Right kidney (tissue), 1 donor: ENCODE data around the gene HDAC5.

Experiments used
- DNase-seq: peaks from one replicate; pipeline ENCODE4 v3.0.0-alpha.2; 2016

HDAC5 gene

DNA sequence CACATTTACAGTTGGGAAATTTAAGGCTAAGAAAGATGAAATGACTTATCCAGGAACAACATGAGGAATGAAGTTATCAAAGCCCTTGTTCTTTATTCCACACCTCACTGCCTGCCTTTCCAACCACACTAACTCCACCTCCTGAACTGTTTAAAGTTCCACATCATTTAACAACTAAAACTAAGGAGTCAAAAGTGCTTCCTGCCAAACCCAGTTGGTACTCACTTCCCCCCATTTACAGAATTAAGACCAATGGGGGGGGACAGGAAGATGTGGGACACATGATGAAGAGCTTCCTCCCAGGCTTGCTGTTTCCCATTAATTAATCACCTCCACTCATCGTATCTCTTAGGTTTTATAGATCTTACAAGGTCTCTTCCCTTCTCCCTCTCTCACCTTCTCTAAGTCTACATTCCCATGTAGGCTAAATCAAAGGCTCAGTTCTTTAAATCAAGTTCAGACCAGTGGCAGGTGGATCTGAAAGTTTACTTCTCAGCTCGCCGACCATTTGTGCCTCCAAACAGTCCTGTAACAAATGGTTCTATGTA, 89.5 kb downstream of the HDAC5 start:
- no peak for DNase-seq

DNA sequence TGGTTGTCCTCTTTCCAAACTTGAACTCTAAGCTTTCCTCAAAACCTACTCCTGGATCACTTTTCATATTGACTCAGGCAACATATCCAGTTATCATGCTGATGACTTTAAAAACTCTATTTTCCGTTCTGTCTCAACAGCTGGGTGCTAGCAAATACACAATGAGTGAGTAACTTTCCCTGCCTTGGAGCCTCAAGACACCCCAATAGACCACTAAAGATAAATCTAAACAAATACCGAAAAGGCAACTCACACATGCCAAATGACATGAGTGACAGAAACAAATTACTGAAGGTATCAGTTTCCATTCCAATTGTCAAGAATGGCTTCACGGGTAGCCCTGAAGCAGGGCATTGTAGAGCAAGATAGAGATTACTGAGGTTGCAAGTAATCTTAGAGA, 93.0 kb downstream of the HDAC5 start:
- no peak for DNase-seq

DNA sequence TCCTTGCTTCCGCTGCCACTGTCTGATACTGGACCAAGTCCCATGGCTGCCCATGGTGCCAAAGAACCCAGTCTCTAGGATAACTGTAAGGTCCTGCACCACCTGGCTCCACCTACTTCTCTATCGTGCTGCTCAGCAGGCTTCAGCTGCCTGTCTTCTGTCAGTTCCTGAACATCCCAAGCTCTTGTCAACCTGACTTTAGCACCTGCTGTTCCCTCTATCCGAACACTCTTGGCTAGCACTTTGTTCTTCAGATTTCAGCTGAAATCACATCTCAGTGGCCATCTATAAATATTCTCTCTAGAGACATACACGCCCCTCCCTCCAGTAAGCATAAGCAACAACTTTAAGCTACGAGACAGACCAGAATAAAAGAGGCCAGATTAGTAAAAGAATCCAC, 93.7 kb downstream of the HDAC5 start:
- no peak for DNase-seq
